ENCODE measurements around the gene ST8SIA2.

The ST8SIA2 gene

GRCh38 chr15:92502336-92502735 lies 108.7 kb downstream of the ST8SIA2 start:
- peaks cover 9% of the 10 kb centered on the region for H3K4me1 Mint-ChIP-seq
- H3K27ac Mint-ChIP-seq = no peak overlapping the region
- H3K36me3 Mint-ChIP-seq (ENCODE audit: low read depth) = peaks cover 5% of the 10 kb centered on the region
- H3K4me3 Mint-ChIP-seq = no peak overlapping the region
- peaks cover 9% of the 10 kb centered on the region for H3K9me3 Mint-ChIP-seq
- no peak for TF ChIP-seq CTCF (IDR thresholded peaks at IDR 0.05)
- H3K27me3 Mint-ChIP-seq (ENCODE audit: low read depth, poor library complexity) = no peaks in the 10 kb centered on the region
- no peak for DNase-seq

- no peak overlapping the region for H3K27ac Mint-ChIP-seq
- H3K4me1 Mint-ChIP-seq = peaks cover 9% of the 10 kb centered on the region
- no peak overlapping the region for H3K4me3 Mint-ChIP-seq
- no peak for DNase-seq
- no peak for TF ChIP-seq CTCF (IDR thresholded peaks at IDR 0.05)
- no peaks in the 10 kb centered on the region for H3K27me3 Mint-ChIP-seq (ENCODE audit: low read depth, poor library complexity)
- peaks cover 5% of the 10 kb centered on the region for H3K36me3 Mint-ChIP-seq (ENCODE audit: low read depth)
- peaks cover 9% of the 10 kb centered on the region for H3K9me3 Mint-ChIP-seq
Measured at GRCh38 chr15:92502930-92503857, 109.5 kb downstream of the ST8SIA2 start.

GRCh38 chr15:92503889-92504288 lies 110.2 kb downstream of the ST8SIA2 start:
- H3K9me3 Mint-ChIP-seq = peaks cover 9% of the 10 kb centered on the region
- peaks cover 9% of the 10 kb centered on the region for H3K4me1 Mint-ChIP-seq
- no peak overlapping the region for H3K4me3 Mint-ChIP-seq
- DNase-seq = no peak
- H3K27ac Mint-ChIP-seq = peak overlapping the region; percentile 44
- H3K36me3 Mint-ChIP-seq (ENCODE audit: low read depth) = peaks cover 5% of the 10 kb centered on the region
- H3K27me3 Mint-ChIP-seq (ENCODE audit: low read depth, poor library complexity) = no peaks in the 10 kb centered on the region
- TF ChIP-seq CTCF (IDR thresholded peaks at IDR 0.05) = no peak

- H3K9me3 Mint-ChIP-seq = peaks cover 14% of the 10 kb centered on the region
- H3K36me3 Mint-ChIP-seq (ENCODE audit: low read depth) = peaks cover 5% of the 10 kb centered on the region
- H3K4me1 Mint-ChIP-seq = no peaks in the 10 kb centered on the region
- no peaks in the 10 kb centered on the region for H3K27me3 Mint-ChIP-seq (ENCODE audit: low read depth, poor library complexity)
- no peak overlapping the region for H3K27ac Mint-ChIP-seq
- TF ChIP-seq CTCF (IDR thresholded peaks at IDR 0.05) = no peak
- H3K4me3 Mint-ChIP-seq = no peak overlapping the region
- no peak for DNase-seq
Measured at GRCh38 chr15:92505611-92506010, 111.9 kb downstream of the ST8SIA2 start.

- TF ChIP-seq CTCF (IDR thresholded peaks at IDR 0.05) = no peak
- H3K4me3 Mint-ChIP-seq = no peak overlapping the region
- no peak for DNase-seq
- peaks cover 18% of the 10 kb centered on the region for H3K9me3 Mint-ChIP-seq
- no peak overlapping the region for H3K27ac Mint-ChIP-seq
- H3K36me3 Mint-ChIP-seq (ENCODE audit: low read depth) = peaks cover 5% of the 10 kb centered on the region
- H3K27me3 Mint-ChIP-seq (ENCODE audit: low read depth, poor library complexity) = no peaks in the 10 kb centered on the region
- H3K4me1 Mint-ChIP-seq = no peaks in the 10 kb centered on the region
Measured at GRCh38 chr15:92506506-92506905, 112.8 kb downstream of the ST8SIA2 start.

Data from nephron progenitor cell (in vitro differentiated cells).